ENCODE measurements around the gene NSMCE3. TPM values are rescaled to one million over a fixed set of nuclear protein-coding genes. Genes with fewer than 3 reads are reported as not detected.

NSMCE3 gene
- total and polyA plus RNA-seq, 4 donors = 2.3 to 3.3 (median 2.8) TPM

- TF ChIP-seq FOXA1 (IDR thresholded peaks at IDR 0.05) = no peak
- TF ChIP-seq FOXA2 (IDR thresholded peaks at IDR 0.05) = no peak
- TF ChIP-seq, protein P1, sequence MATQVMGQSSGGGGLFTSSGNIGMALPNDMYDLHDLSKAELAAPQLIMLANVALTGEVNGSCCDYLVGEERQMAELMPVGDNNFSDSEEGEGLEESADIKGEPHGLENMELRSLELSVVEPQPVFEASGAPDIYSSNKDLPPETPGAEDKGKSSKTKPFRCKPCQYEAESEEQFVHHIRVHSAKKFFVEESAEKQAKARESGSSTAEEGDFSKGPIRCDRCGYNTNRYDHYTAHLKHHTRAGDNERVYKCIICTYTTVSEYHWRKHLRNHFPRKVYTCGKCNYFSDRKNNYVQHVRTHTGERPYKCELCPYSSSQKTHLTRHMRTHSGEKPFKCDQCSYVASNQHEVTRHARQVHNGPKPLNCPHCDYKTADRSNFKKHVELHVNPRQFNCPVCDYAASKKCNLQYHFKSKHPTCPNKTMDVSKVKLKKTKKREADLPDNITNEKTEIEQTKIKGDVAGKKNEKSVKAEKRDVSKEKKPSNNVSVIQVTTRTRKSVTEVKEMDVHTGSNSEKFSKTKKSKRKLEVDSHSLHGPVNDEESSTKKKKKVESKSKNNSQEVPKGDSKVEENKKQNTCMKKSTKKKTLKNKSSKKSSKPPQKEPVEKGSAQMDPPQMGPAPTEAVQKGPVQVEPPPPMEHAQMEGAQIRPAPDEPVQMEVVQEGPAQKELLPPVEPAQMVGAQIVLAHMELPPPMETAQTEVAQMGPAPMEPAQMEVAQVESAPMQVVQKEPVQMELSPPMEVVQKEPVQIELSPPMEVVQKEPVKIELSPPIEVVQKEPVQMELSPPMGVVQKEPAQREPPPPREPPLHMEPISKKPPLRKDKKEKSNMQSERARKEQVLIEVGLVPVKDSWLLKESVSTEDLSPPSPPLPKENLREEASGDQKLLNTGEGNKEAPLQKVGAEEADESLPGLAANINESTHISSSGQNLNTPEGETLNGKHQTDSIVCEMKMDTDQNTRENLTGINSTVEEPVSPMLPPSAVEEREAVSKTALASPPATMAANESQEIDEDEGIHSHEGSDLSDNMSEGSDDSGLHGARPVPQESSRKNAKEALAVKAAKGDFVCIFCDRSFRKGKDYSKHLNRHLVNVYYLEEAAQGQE (IDR thresholded peaks at IDR 0.05) = no peak
- TF ChIP-seq, protein P2, sequence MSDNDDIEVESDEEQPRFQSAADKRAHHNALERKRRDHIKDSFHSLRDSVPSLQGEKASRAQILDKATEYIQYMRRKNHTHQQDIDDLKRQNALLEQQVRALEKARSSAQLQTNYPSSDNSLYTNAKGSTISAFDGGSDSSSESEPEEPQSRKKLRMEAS (IDR thresholded peaks at IDR 0.05) = no peak
- no peak for TF ChIP-seq YY1 (IDR thresholded peaks at IDR 0.05)
- TF ChIP-seq EGR1 (IDR thresholded peaks at IDR 0.05; ENCODE audit: low read depth in 2 of 2) = no peak
- TF ChIP-seq NR2F2 (IDR thresholded peaks at IDR 0.05) = no peak
- 68% methylated on average over 2 of the region's 2 CpGs for WGBS
- Histone ChIP-seq H3K27ac (ENCODE audit: low read depth in 1 of 2, low read length in 2 of 2) (no peak overlapping the region), H3K9ac (ENCODE audit: low read depth in 1 of 2, low read length in 2 of 2) (no peak overlapping the region), H3K4me3 (ENCODE audit: low read depth in 1 of 3, low read length in 3 of 3) (no peak overlapping the region), H3K27me3 (ENCODE audit: control insufficient read depth in 4 of 4, insufficient read depth in 4 of 4, low read length in 3 of 4) (no peaks in the 10 kb centered on the region), H3K36me3 (ENCODE audit: control insufficient read depth in 4 of 4, insufficient read depth in 3 of 4, low read depth in 1 of 4, low read length in 3 of 4) (no peaks in the 10 kb centered on the region), H3K4me1 (ENCODE audit: control insufficient read depth in 4 of 4, insufficient read depth in 4 of 4, low read length in 3 of 4) (peaks cover 0 to 10% (median 8%) of the 10 kb centered on the region in 4 donors), H3K9me3 (ENCODE audit: control insufficient read depth in 4 of 4, low read length in 3 of 4) (no peaks in the 10 kb centered on the region)
- no peak for DNase-seq (ENCODE audit: low spot score)
Observed at GRCh38 chr15:29262738-29263137, 6.9 kb downstream of the NSMCE3 start.

DNA sequence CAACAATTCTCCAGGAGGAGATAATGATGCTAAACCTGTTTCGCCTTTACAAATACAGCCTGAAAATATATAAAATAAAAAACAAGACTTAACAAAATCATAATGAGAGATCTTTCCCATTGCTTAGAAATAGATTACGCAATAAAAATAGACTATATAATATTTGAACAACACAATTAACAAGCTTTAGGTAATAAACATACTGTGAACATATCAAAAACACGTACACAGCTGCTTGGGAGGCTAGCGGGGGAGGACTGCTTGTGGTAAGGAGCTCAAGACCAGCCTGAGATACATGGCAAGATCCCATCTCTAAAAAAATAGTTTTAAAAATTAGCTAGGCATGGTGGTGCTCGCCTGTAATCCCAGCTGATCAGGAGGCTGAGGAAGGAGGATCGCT, 8.7 kb downstream of the NSMCE3 start:
- Histone ChIP-seq H3K27ac (ENCODE audit: low read depth in 1 of 2, low read length in 2 of 2) (no peak overlapping the region), H3K9me3 (ENCODE audit: control insufficient read depth in 4 of 4, low read length in 3 of 4) (no peaks in the 10 kb centered on the region), H3K4me1 (ENCODE audit: control insufficient read depth in 4 of 4, insufficient read depth in 4 of 4, low read length in 3 of 4) (no peaks in the 10 kb centered on the region), H3K4me3 (ENCODE audit: low read depth in 1 of 3, low read length in 3 of 3) (no peak overlapping the region), H3K27me3 (ENCODE audit: control insufficient read depth in 4 of 4, insufficient read depth in 4 of 4, low read length in 3 of 4) (no peaks in the 10 kb centered on the region), H3K36me3 (ENCODE audit: control insufficient read depth in 4 of 4, insufficient read depth in 3 of 4, low read depth in 1 of 4, low read length in 3 of 4) (no peaks in the 10 kb centered on the region), H3K9ac (ENCODE audit: low read depth in 1 of 2, low read length in 2 of 2) (no peak overlapping the region)
- DNase-seq (ENCODE audit: low spot score) = no peak
- TF ChIP-seq SP1 (IDR thresholded peaks at IDR 0.05) (no peak), HNF4A (conservative IDR thresholded peaks at IDR 0.05) (no peak), GABPA (IDR thresholded peaks at IDR 0.05 in 1 of 2, conservative IDR thresholded peaks at IDR 0.05 in 1 of 2) (no peak), JUND (IDR thresholded peaks at IDR 0.05) (no peak), NR2F2 (IDR thresholded peaks at IDR 0.05) (no peak), RAD21 (IDR thresholded peaks at IDR 0.05) (no peak), RXRA (IDR thresholded peaks at IDR 0.05) (no peak), HNF4G (IDR thresholded peaks at IDR 0.05) (no peak), FOXA1 (IDR thresholded peaks at IDR 0.05) (no peak), EGR1 (IDR thresholded peaks at IDR 0.05; ENCODE audit: low read depth in 2 of 2) (no peak), YY1 (IDR thresholded peaks at IDR 0.05) (no peak), TAF1 (conservative IDR thresholded peaks at IDR 0.05) (no peak), FOXA2 (IDR thresholded peaks at IDR 0.05) (no peak)
- TF ChIP-seq, protein P3, sequence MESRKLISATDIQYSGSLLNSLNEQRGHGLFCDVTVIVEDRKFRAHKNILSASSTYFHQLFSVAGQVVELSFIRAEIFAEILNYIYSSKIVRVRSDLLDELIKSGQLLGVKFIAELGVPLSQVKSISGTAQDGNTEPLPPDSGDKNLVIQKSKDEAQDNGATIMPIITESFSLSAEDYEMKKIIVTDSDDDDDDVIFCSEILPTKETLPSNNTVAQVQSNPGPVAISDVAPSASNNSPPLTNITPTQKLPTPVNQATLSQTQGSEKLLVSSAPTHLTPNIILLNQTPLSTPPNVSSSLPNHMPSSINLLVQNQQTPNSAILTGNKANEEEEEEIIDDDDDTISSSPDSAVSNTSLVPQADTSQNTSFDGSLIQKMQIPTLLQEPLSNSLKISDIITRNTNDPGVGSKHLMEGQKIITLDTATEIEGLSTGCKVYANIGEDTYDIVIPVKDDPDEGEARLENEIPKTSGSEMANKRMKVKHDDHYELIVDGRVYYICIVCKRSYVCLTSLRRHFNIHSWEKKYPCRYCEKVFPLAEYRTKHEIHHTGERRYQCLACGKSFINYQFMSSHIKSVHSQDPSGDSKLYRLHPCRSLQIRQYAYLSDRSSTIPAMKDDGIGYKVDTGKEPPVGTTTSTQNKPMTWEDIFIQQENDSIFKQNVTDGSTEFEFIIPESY (IDR thresholded peaks at IDR 0.05) = no peak
- TF ChIP-seq, protein P1 (IDR thresholded peaks at IDR 0.05) = no peak
- TF ChIP-seq, protein P4, sequence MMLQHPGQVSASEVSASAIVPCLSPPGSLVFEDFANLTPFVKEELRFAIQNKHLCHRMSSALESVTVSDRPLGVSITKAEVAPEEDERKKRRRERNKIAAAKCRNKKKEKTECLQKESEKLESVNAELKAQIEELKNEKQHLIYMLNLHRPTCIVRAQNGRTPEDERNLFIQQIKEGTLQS (IDR thresholded peaks at IDR 0.05) = no peak
- WGBS = 95% methylated on average over 6 of the region's 6 CpGs
